Right lobe of liver (tissue), 4 donors: ENCODE measurements around the gene LGALS13.

Experiments used
- CTCF ChIP-seq, 4 donors: fragments of 200-600 bp in 3 of 4; fragments of 450-650 bp in 1 of 4; IDR thresholded peaks; one replicate each; pipeline versions ENCODE4 v1.5.1 to v1.8.0; 2016 to 2022; ENCODE audit warnings: antibody characterized with exemption in 4 of 4, mild to moderate bottlenecking in 2 of 4
- POLR2A ChIP-seq: fragments of 450-650 bp; IDR thresholded peaks from one replicate; pipeline ENCODE4 v1.6.1; 2017; ENCODE audit warnings: antibody characterized with exemption, mild to moderate bottlenecking
- donor health status: DM: no; HTN: no; CAD: no.
- donor health status: DM: no; HTN: no; CAD: no.
- donor health status: DM: no; HTN: yes; CAD: no.

- TF ChIP-seq CTCF (IDR thresholded peaks at IDR 0.05) (no peak), POLR2A (no peak)
Measured at GRCh38 chr19:39582442-39582841, 19.9 kb upstream of the LGALS13 start.
